Measurements from ENCODE around the gene FOXB1. TPM values are rescaled to one million over a fixed set of nuclear protein-coding genes. Genes with fewer than 3 reads are reported as not detected.

The FOXB1 gene
- total and polyA plus RNA-seq, 2 donors (not counting 1 experiment from before 2014, with no cell fraction given), result not detected

DNA sequence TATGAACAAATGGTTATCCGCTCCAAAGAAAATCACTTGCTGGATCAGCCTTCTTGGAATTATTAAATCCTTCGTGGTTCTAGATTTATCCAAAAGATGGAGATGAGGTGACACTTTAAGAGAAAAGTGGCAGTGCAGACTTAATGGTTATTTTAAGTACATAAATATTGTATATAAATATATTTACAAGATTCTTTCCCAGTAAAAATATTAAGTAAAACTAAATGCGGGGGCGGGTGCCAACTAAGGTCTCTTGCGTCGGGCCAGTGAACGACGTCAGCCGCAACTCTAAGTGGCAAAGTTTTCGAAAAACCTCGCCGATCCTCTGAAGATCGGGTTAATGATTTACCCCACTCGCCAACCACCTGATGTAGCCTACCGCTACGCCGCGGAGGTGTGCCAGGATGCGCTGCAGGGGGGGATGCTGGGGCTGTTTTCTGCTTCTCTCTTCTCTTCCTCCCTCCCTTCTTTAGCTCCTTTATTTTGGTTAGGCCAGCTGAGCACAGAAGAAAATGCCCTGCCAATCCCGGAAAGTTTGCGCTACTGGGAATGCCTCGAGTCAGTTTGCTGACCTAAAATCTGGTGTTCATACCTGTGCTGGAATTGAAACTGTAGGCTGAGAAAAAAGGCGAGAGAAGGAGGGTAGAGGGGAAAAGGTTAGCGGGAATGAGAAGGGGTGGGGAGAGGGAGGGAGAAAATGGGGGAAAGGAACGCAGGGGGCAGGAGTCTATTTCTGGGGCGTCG lies 7.6 kb upstream of the FOXB1 start:
- WGBS (ENCODE audit: insufficient coverage), result 6% methylated on average over 25 of the region's 27 CpGs
- TF ChIP-seq, protein P1, sequence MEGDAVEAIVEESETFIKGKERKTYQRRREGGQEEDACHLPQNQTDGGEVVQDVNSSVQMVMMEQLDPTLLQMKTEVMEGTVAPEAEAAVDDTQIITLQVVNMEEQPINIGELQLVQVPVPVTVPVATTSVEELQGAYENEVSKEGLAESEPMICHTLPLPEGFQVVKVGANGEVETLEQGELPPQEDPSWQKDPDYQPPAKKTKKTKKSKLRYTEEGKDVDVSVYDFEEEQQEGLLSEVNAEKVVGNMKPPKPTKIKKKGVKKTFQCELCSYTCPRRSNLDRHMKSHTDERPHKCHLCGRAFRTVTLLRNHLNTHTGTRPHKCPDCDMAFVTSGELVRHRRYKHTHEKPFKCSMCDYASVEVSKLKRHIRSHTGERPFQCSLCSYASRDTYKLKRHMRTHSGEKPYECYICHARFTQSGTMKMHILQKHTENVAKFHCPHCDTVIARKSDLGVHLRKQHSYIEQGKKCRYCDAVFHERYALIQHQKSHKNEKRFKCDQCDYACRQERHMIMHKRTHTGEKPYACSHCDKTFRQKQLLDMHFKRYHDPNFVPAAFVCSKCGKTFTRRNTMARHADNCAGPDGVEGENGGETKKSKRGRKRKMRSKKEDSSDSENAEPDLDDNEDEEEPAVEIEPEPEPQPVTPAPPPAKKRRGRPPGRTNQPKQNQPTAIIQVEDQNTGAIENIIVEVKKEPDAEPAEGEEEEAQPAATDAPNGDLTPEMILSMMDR (IDR thresholded peaks at IDR 0.05), result no peak
- no peak for TF ChIP-seq EZH2 (IDR thresholded peaks at IDR 0.05; ENCODE audit: borderline replicate concordance, insufficient read depth, low read depth, low read length, poor library complexity, severe bottlenecking)
- Mint-ChIP-seq H3K4me3 (peak overlapping the region; percentile 21), H3K4me1 (peaks cover 14% of the 10 kb centered on the region), H3K9me3 (ENCODE audit: insufficient read depth) (peaks cover 2% of the 10 kb centered on the region), H3K27ac (no peak overlapping the region), H3K27me3 (peaks cover 83% of the 10 kb centered on the region)
- no peaks in the 10 kb centered on the region for H3K36me3 ChIP-seq (replicated peaks in 1 of 2; ENCODE audit: control extremely low read depth in 1 of 2, control insufficient read depth in 1 of 2, extremely low read depth in 1 of 2, insufficient read depth in 2 of 2, low read length in 1 of 2)
- H3K4me3 ChIP-seq (ENCODE audit: control extremely low read depth in 1 of 5, extremely low read depth in 1 of 5, insufficient read depth in 1 of 5, low read depth in 2 of 5, low read length in 4 of 5), result peak overlapping the region in 3 of 5 experiments; percentile 5 to 20 (median 15)
- intact Hi-C loops (cut with micrococcal nuclease), result no loop called here
- H4K20me1 ChIP-seq (ENCODE audit: control insufficient read depth, insufficient read depth, low read length, poor library complexity, severe bottlenecking), result no peaks in the 10 kb centered on the region
- H3K79me2 ChIP-seq (ENCODE audit: control insufficient read depth, insufficient read depth, low read length), result no peaks in the 10 kb centered on the region
- peaks cover 0 to 63% (median 11%) of the 10 kb centered on the region in 3 donors for H3K9me3 ChIP-seq (ENCODE audit: control extremely low read depth in 1 of 3, control insufficient read depth in 2 of 3, insufficient read depth in 1 of 3, low read length in 2 of 3)
- DNase-seq, result peak; percentile 23
- H3K9ac ChIP-seq (ENCODE audit: low read length), result no peak overlapping the region
- no peak overlapping the region for H3K27ac ChIP-seq (ENCODE audit: low read length in 2 of 2)
- H2AFZ ChIP-seq (ENCODE audit: insufficient read depth, low read depth, low read length, poor library complexity, severe bottlenecking), result peak overlapping the region; percentile 26
- H3K27me3 ChIP-seq (replicated peaks in 1 of 4; ENCODE audit: control extremely low read depth in 1 of 4, control insufficient read depth in 3 of 4, insufficient read depth in 4 of 4, low read length in 3 of 4), result peaks cover 0 to 89% (median 73%) of the 10 kb centered on the region in 4 experiments
- H3K4me2 ChIP-seq (replicated peaks; ENCODE audit: low read depth, low read length, poor library complexity, severe bottlenecking), result peak overlapping the region; percentile 55
- ATAC-seq (ENCODE audit: low read depth), result no peak
- POLR2A ChIA-PET, result interaction anchor here (0.7 kb wide), 1 partner anchor 11 kb away, joined by 15 read pairs; no protein-coding TSS in a partner anchor
- peaks cover 11 to 20% of the 10 kb centered on the region in 2 donors for H3K4me1 ChIP-seq (ENCODE audit: control insufficient read depth in 2 of 2, insufficient read depth in 2 of 2, low read length in 2 of 2)
- CTCF ChIA-PET, result no interaction called here

DNA sequence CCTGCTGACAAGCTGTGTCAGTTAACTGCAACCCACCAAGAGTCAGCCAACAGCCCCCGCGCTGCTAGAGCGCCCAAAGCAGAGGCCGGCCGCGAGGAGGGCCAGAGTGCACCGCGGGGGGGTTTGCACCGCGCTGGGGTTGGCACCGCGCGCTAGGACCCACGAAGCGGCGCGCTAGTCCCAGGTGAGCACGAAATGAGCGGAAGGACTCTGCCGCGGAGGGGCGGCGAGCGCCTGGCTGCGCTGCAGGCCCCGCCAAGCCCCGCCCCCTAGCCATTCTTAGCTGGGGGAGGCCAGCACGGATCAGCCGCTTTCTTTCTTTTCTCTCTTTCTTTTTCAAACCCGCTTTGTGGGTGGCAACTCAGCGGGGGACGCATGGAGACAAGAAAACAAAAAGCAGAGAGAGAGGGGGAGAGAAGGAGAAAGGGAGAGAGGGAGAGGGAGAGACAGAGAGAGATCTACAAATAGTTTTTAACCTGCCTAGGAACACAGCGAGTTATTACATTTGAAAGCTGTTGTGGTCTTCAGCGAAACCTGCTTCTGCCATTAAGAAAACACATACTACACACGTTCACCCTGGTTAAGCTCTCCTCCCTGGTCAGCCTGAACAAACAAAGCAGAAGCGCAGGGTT lies 6.9 kb upstream of the FOXB1 start:
- CTCF ChIA-PET, result no interaction called here
- POLR2A ChIA-PET, result no interaction called here

More for the DNA sequence above, 6.9 kb upstream of the FOXB1 start:
- TF ChIP-seq, protein P1 (IDR thresholded peaks at IDR 0.05), result no peak
- TF ChIP-seq EZH2 (IDR thresholded peaks at IDR 0.05; ENCODE audit: borderline replicate concordance, insufficient read depth, low read depth, low read length, poor library complexity, severe bottlenecking), result no peak
- Histone ChIP-seq H3K27me3 (replicated peaks in 1 of 4; ENCODE audit: control extremely low read depth in 1 of 4, control insufficient read depth in 3 of 4, insufficient read depth in 4 of 4, low read length in 3 of 4) (peaks cover 0 to 96% (median 79%) of the 10 kb centered on the region in 4 experiments), H3K9me3 (ENCODE audit: control extremely low read depth in 1 of 3, control insufficient read depth in 2 of 3, insufficient read depth in 1 of 3, low read length in 2 of 3) (peaks cover 0 to 70% (median 14%) of the 10 kb centered on the region in 3 donors), H2AFZ (ENCODE audit: insufficient read depth, low read depth, low read length, poor library complexity, severe bottlenecking) (peak overlapping the region; percentile 26), H4K20me1 (ENCODE audit: control insufficient read depth, insufficient read depth, low read length, poor library complexity, severe bottlenecking) (no peaks in the 10 kb centered on the region), H3K4me1 (ENCODE audit: control insufficient read depth in 2 of 2, insufficient read depth in 2 of 2, low read length in 2 of 2) (peaks cover 11 to 20% of the 10 kb centered on the region in 2 donors), H3K36me3 (replicated peaks in 1 of 2; ENCODE audit: control extremely low read depth in 1 of 2, control insufficient read depth in 1 of 2, extremely low read depth in 1 of 2, insufficient read depth in 2 of 2, low read length in 1 of 2) (no peaks in the 10 kb centered on the region), H3K9ac (ENCODE audit: low read length) (no peak overlapping the region), H3K27ac (ENCODE audit: low read length in 2 of 2) (no peak overlapping the region), H3K79me2 (ENCODE audit: control insufficient read depth, insufficient read depth, low read length) (no peaks in the 10 kb centered on the region), H3K4me2 (replicated peaks; ENCODE audit: low read depth, low read length, poor library complexity, severe bottlenecking) (peak overlapping the region; percentile 55), H3K4me3 (ENCODE audit: control extremely low read depth in 1 of 5, extremely low read depth in 1 of 5, insufficient read depth in 1 of 5, low read depth in 2 of 5, low read length in 4 of 5) (peak overlapping the region in 3 of 5 experiments; percentile 5 to 20 (median 15))
- Mint-ChIP-seq H3K4me3 (peak overlapping the region; percentile 42), H3K27ac (no peak overlapping the region), H3K9me3 (ENCODE audit: insufficient read depth) (peaks cover 2% of the 10 kb centered on the region), H3K4me1 (peaks cover 14% of the 10 kb centered on the region), H3K27me3 (peaks cover 84% of the 10 kb centered on the region)
- intact Hi-C loops (cut with micrococcal nuclease), result no loop called here
- WGBS (ENCODE audit: insufficient coverage), result 4% methylated on average over 30 of the region's 36 CpGs
- peak; percentile 55 for DNase-seq
- ATAC-seq (ENCODE audit: low read depth), result peak; percentile 36
